NCI-H1436 (cell line): Measurements from ENCODE around the gene PSG3.
"Not testable (repeated sequence)": the region's sequence is repeated elsewhere in the genome, so short reads cannot be mapped to it uniquely, and the experiment has no call there.

ENCODE experiments used
- DNase-seq: peaks from one replicate; lab custom pipeline; 2025; lab: John Stamatoyannopoulos, UW

PSG3 gene

DNA sequence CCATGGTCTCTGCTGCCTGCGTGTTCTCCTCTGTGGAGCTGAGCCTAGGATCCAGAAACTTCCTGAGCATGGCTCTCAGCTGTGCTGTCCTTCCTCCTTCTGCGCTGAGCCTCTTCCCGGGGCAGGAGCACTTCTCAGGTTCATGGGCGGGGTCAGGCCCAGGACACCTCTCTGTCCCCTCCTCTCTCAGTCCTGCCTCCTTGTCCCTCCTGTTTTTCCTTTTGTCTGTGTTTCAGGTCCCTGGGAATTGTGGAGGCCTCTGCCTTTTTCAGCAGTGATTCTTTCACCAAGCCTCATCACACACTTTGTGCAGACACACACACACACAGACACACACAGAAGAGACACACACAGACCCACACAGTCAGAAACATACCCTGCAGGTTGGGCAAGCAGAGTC, at the start of gene PSG3:
Gene PSG3, minus strand, starts transcription at position 101 of the 400 bp plus-strand sequence. Its CDS starts 97 bp downstream, at position 4.
- DNase-seq = not testable (repeated sequence)

DNA sequence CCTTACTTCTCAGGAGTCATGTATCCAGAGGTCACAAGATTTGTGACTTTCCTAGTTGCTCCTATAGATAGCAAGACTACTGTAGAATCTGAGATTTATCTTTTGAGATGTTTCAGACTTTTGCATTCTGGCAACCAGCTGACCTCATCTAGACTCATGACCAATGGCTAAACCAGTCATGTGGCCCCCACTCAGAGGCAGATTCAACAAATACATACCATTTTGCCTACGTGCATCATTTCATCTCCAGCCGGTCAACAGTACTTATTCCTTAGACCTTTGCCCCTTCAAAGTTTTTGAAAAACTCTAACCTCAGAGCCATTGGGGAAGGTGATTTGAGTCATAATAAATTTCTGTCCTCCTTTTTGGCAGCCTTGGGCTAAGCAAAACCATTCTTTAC, 48.5 kb upstream of the PSG3 start:
- not testable (repeated sequence) for DNase-seq

DNA sequence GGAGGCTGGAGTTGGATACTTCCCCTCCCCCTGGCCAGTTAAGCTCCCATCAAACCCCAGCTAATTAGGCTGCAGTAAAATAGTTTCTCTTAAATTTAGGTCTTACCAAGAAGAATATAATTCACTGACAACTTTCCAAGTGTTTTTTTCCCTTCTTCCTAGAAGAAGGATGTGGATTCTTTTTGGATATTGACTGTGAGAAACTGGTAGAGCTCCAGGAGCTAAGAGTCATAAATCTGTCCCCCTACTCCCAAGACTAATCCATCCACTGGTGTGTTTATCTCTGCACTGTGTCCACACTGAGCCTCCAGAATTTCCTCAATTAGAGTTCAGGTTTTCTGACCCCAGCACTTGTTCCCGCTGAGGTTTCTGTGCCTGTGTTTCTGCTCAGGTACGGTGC, 47.5 kb upstream of the PSG3 start:
- not testable (repeated sequence) for DNase-seq

DNA sequence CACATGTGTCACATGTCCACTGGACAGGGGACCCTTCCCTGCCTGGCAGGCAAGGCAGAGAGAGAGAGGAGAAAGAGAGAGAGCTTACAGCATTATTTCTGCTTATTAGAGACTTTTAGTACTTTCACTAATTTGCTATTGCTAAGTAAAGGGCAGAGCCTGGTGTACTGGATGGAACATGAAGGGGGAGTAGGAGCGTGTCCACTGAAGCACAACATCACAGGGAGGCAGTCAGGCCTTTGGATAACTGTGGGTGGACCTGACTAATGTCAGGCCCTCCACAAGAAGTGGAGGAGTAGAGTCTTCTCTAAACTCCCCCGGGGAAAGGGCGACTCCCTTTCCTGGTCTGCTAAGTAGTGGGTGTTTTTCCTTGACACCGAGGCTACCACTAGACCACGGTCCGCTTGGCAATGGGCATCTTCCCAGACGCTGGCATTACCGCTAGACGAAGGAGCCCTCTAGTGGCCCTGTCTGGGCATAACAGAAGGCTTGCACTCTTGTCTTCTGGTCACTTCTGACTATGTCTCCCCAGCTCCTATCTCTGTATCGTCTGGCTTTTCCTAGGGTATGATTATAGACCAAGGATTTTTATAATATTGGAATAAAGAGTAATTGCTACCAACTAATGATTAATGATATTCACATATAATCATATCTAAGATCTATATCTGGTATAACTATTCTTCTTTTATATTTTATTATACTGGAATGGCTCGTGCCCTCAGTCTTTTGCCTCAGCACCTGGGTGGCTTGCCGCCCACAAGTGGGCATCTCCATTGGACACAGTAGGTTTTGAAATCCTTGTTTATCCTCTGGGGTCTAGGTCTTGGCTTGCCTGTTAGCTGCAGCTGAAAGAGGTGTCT, 36.7 kb upstream of the PSG3 start:
- not testable (repeated sequence) for DNase-seq

DNA sequence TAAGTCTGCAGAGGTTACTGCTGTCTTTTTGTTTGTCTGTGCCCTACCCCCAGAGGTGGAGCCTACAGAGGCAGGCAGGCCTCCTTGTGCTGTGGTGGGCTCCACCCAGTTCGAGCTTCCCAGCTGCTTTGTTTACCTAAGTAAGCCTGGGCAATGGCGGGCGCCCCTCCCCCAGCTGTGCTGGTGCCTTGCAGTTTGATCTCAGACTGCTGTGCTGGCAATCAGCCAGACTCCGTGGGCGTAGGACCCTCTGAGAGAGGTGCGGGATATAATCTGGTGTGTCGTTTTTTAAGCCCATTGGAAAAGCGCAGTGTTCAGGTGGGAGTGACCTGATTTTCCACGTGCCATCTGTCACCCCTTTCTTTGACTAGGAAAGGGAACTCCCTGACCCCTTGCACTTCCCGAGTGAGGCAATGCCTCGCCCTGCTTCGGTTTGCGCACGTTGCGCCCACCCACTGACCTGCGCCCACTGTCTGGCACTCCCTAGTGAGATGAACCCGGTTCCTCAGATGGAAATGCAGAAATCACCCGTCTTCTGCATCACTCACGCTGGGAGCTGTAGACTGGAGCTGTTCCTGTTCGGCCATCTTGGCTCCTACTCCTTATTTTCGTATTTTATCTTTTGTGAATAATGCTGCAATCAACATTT, 34.4 kb upstream of the PSG3 start:
- not testable (repeated sequence) for DNase-seq

DNA sequence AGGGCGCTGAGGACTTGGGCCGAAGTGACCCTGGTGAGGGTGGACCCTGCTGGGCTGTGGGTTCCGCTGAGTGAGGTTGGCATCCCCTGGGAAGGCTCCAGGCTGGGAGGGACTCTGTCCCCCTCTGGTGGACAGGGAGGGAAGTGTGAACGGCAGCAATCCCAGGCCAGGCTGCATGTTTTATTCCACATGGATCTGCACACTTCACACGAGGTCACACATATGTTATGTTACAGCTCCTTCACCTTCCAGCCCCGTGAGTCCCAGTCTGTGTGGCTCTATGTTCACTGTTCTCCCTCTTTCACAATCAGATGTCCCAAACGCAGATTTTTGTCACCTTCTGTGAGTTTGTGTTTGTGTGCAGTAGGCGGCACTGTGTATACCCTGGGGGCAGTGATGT, 27.0 kb upstream of the PSG3 start:
- DNase-seq = not testable (repeated sequence)

DNA sequence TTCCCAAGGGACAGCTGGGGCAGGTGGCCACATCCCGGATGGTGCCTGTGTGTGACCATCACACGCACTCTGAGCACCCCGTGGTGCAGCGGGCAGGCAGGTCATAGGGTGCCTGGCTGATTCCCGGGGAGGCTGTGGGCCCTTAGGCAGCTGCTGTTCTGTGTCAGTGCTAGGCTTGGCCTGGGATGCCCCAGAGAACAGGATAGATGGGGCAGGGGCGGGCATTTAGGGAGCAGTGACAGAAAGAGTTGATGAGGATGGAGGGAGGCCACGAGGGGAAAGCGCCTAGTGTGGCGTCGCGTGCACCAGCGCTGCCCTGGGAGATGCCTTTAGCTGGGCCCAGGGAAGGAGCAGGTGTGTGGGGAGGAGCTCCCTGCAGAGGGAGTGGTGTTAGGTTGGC, 26.6 kb upstream of the PSG3 start:
- DNase-seq = not testable (repeated sequence)

DNA sequence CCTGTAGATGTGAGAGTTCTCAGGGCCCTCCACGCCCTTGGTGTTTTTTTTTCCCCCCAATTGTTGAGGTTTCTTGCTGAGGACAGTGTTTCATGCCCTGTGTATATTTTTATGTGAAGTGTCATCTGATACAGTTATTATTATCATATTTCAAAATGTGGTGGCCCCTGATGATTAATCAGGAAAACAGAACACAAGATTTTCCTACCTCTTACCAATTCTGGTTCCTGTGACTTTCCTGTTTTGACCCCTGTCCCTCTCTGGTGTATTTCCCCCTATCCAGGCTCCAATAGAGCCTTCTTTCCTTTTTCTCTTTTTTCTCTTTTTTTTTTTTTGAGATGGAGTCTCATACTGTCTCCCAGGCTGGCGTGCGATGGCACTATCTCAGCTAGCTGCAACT, 24.6 kb upstream of the PSG3 start:
- no peak for DNase-seq

DNA sequence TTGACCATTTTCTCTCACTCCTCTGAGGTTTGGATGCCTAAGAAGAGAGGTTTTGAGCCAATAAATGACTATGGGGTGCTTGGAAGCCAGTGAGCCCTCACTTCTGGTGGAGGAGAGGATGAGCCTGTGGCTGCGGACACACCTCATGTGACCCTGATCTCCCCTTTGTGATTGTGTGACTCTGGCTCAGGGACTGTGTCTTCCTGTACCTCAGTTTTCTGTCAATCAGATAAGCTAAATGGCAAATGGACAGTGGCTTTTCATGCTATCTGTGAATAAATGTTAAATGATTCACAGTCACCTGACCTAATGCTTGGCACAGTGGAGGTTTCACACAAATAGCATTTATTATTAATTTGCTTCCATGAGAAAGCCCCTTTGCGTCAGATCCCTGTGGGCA, 22.5 kb upstream of the PSG3 start:
- no peak for DNase-seq

DNA sequence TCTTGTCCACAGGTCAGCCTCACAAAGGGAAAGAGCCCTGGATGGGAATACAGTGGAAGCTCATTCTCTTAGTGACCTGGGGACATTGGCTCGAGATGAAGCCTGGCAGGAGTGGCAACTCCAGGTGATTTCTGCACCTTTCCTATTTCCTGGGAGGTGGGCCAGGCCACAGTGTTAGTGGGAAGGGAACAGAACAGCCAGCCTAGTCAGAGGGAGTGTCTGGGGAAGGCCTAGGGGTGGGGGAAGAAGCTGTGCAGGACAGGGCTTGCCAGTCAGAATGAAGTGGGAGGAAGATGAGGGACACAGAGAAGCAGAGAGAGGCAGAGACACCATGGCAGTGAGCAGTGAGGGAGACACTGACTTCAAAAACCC, 21.6 kb upstream of the PSG3 start:
- not testable (repeated sequence) for DNase-seq

DNA sequence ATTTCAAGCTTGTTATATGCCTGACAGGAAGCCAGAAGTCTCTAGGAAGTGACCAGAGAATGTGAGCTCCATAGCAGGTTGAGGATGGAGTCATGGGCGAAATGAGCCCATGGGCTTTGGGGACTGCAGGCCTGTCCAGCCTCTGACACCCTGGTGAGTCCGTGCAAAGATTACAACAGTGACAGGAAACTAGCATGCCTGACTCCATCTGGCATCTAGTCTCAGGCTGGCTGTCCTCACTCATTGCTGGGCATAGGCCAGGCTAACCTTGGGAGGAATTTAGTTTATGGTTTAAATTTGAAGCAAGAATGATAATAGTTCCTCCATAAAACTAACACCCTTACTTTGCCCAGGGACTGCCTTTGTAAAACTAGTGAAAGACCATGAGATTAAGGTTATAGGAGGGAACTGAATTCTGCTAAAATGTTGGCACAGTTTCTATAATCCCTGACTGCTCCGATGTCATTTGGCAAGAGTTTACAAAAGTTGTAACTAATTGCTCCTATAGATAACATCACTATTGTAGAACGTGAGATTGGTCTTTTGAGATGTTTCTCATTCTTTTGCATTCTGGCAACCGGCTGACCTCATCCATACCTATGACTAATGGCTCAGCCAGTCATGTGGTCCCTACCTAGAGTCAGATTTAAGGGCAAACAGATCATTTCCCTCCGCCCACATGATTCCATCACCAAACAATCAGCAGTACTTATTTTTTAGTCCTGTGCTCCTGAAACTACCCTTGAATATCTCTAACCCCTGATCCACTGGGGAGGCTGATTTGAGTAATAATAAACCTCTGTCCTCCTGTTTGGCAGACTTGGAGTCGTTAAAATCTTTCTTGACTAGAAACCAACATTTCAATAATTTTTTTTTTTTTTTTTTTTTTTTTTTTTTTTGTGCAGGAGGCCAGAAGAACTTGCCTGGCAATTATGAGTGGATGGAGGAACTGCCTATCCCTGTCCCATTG, 21.0 kb upstream of the PSG3 start:
- not testable (repeated sequence) for DNase-seq

DNA sequence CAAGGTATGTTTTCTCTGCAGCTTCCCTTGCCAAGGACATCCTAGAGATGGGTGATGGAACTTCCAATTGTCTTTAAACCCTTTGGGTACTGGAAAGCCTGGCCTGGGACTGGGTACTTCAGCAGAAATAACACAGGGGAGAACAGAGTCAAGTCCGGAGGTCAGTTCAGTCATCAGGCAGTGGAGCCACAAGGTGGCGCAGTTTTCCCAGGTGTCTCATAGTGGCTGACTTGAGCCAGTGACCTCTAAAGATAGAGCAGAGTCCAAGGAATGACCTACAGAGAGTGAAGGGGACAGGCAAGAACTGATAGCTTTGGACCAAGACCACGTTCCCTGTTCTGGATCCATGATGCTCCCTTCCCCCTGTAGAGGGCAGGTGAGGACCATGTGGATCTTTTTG, 18.4 kb upstream of the PSG3 start:
- DNase-seq = not testable (repeated sequence)

DNA sequence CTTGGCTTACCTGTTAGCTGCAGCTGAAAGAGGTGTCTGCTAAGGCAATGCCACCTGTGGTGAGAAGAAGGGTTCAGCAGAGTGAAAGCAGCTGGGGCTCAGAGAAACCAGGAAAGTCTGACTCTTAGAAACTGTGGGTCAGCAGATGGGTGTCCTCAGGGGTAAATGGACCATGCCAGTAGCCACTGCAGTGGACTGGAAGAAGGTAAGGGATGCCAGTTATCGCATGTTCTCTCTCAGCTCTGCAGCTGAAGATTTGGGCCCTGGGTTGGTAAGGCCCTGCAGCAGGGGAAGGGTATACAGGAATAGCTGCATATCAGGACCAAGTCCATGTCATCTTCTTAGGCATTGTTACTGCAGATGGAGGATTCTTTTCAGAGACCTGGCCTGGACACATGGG, 12.0 kb upstream of the PSG3 start:
- not testable (repeated sequence) for DNase-seq

DNA sequence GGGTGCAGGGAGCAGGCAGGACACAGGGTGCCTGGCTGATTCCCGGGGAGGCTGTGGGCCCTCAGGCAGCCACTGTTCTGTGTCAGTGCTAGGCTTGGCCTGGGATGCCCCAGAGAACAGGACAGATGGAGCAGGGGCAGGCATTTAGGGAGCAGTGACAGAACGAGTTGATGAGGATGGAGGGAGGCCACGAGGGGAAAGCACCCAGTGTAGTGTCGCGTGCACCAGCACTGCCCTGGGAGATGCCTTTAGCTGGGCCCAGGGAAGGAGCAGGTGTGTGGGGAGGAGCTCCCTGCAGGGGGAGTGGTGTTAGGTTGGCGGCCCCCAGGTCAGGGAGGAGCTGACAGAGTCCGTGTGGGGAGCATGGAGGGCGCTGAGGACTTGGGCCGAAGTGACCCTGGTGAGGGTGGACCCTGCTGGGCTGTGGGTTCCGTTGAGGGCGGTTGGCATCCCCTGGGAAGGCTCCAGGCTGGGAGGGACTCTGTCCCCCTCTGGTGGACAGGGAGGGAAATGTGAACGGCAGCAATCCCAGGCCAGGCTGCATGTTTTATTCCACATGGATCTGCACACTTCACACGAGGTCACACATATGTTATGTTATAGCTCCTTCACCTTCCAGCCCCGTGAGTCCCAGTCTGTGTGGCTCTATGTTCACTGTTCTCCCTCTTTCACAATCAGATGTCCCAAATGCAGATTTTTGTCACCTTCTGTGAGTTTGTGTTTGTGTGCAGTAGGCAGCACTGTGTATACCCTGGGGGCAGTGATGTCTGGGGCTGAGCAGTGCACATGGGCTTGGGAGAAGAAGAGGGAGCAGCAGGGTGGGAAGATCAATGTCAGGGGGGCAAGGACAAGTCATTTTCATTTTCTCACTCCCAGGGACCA, 1.7 kb upstream of the PSG3 start:
- DNase-seq = not testable (repeated sequence)

DNA sequence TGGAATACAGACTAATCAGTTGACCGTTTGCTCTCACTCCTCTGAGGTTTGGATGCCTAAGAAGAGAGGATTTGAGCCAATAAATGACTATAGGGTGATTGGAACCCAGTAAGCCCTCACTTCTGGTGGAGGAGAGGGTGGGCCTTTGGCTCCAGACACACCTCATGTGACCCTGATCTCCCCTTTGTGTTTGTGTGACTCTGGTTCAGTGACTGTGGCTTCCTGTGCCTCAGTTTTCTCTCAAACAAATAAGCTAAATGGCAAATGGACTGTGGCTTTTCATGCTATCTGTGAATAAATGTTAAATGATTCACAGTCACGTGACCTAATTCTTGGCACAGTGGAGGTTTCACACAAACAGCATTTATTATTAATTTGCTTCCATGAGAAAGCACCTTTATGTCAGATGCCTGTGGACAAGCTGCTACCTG, 2.7 kb downstream of the PSG3 start:
- not testable (repeated sequence) for DNase-seq

DNA sequence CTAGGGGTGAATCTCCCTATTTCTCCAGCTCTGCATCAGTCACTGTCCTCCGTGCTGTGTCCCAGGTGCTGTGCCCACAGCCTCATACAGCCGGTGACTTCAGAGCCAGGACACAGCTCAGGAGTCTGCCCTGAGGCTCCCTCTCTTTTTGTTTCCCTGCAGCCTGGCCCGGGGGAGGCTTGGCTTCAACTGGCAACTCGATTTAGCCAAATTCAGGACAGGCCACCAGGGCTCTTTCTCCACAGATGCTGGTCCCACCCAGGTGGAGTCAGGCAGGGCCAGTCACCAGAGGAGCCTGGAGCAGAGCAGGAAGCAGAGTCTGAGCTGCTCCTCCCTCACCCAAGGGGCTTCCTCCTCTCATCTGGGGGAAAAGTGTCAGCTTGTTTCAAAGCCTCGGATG, 11.9 kb downstream of the PSG3 start:
- DNase-seq = not testable (repeated sequence)

DNA sequence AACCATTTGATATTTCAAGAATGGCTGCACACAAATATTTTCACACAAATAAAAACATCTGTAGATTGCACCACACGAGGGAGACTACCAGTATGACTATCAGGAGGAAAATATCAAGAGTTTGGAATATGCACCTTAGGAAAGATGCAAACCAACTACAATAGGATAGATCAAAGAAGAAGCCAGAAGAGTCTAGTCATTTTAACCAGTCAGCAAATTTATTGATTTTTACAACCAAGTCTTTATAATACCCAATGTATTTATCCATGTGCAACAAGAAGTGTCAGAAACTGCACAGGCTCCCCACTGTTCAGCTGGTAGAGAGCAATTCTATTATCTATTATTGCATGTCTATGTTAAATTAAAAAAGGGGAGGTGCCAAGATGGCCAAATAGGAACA, 26.3 kb downstream of the PSG3 start:
- not testable (repeated sequence) for DNase-seq

DNA sequence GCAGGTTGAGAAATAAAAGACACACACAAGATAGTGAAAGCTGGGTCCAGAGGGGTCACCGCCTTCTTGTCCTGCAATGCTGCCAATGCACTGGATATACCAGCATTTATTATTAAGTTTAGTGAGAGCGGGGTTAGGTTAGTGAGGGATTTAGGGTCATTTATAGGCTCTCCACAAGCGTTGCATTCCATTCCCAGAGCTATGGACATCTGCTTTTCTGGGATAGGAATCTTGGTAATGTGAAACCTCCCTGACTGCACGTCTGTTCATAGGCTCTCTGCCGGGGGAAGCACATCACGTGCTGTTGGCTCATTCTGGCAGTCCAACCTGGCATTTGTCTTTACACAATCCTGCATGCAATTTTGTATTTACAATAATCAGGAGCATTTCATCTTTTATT, 27.5 kb downstream of the PSG3 start:
- DNase-seq = not testable (repeated sequence)

DNA sequence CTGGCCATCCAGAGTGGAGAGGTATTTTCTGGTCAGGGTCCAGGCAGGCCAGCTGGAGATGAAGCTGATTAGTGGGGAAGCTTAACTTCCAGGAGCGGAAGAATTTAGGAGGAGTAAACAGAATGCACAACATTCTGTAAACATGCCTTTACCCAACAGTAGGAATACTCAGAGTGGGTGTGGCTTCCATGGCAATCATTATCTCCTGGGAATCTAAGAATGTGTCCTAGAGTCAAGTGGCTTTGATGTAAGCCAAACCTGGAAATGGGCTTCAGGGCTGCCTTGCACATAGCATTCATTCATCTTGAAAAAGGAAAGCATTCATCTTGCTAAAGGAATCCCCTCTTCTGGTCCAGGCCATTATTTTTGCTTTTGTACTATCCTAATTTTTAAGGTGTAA, 29.3 kb downstream of the PSG3 start:
- not testable (repeated sequence) for DNase-seq

DNA sequence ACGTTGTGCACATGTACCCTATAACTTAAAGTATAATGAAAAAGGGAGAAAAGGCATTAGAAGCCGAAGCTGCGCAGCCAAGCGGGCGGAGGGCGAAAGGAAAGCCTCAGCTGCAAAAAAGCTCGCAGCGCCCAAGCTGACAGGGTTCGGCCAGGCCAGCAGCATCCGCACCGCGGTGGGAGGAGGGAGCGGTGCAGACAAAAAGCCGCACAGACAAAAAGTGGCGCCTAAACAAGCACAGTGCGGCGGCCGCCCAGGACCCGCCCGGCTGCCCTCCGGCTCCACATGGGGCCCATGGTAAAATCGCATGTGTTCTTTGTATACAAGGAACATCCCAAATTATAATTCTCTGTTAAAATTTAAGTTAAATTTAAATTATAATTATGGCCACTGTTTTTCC, 42.4 kb downstream of the PSG3 start:
- no peak for DNase-seq
